GM23338 (cell line): ENCODE measurements around the gene FREM3.

ENCODE experiments used
- CREB1 ChIP-seq: fragments of 250-450 bp; sonication (Bioruptor Pico); IDR thresholded peaks from 2 replicates; pipeline ENCODE4 v1.5.0; 2020; ENCODE audit warnings: low read depth, mild to moderate bottlenecking, moderate library complexity
- CTCF ChIP-seq, 2 experiments: fragments of 200-600 bp in 1 of 2; sonication (generic) in 1 of 2; conservative IDR thresholded peaks; 2 replicates each; pipeline versions ENCODE4 v1.5.1 to v1.6.1; 2016 to 2017; ENCODE audit warnings: antibody characterized with exemption in 2 of 2, low read depth in 2 of 2, mild to moderate bottlenecking in 2 of 2, moderate library complexity in 1 of 2
- ETS1 ChIP-seq: IDR thresholded peaks from 2 replicates; pipeline ENCODE4 v1.6.1; 2016; ENCODE audit warnings: antibody characterized with exemption
- EZH2 ChIP-seq: fragments of 200-600 bp; sonication (generic); IDR thresholded peaks from one replicate; pipeline ENCODE4 v1.8.0; 2017; ENCODE audit warnings: antibody characterized with exemption, mild to moderate bottlenecking, low read depth; ENCODE audit not compliant: unreplicated experiment
- ZNF462 ChIP-seq: fragments of 250-450 bp; sonication (Bioruptor Pico); IDR thresholded peaks from 2 replicates; pipeline ENCODE4 v1.5.0; 2020; ENCODE audit warnings: mild to moderate bottlenecking, moderate library complexity

GRCh38 chr4:143616771-143617170, 83.7 kb downstream of the FREM3 start:
- TF ChIP-seq CTCF (conservative IDR thresholded peaks at IDR 0.05; ENCODE audit: low read depth in 2 of 2) = no peak
- no peak for TF ChIP-seq ETS1
- TF ChIP-seq EZH2 = no peak
- TF ChIP-seq ZNF462 (CRISPR knock-in tag) = no peak
- no peak for TF ChIP-seq CREB1 (CRISPR knock-in tag)
